HL-60 (cell line): ENCODE measurements around the gene EGFR.

Experiments
- DNase-seq, 2 experiments: peaks; one replicate each; pipeline ENCODE4 v3.0.0-alpha.2; 2010 to 2020; ENCODE audit warnings: low read depth in 1 of 2, low spot score in 1 of 2
- H3K27ac ChIP-seq: fragments of 250-450 bp; sonication (Bioruptor Pico); replicated peaks from 2 replicates; pipeline ENCODE4 v1.5.1; 2020; ENCODE audit warnings: mild to moderate bottlenecking, moderate library complexity
- H3K27me3 ChIP-seq: fragments of 250-450 bp; sonication (Bioruptor Pico); 2 replicates; pipeline ENCODE4 v1.5.1; 2021; ENCODE audit warnings: mild to moderate bottlenecking, moderate library complexity; ENCODE audit not compliant: insufficient read depth, poor library complexity, severe bottlenecking
- H3K4me3 ChIP-seq: replicated peaks from 2 replicates; pipeline ENCODE4 v1.5.1; 2011; ENCODE audit warnings: mild to moderate bottlenecking, control low read depth, low read length; ENCODE audit not compliant: insufficient read depth
- GABPA ChIP-seq: IDR thresholded peaks from 2 replicates; pipeline ENCODE4 v1.6.1; 2012; ENCODE audit warnings: low read depth
- POLR2AphosphoS5 ChIP-seq: IDR thresholded peaks from 2 replicates; pipeline ENCODE4 v1.6.1; 2012; ENCODE audit warnings: low read depth
- REST ChIP-seq: IDR thresholded peaks from 2 replicates; pipeline ENCODE4 v1.6.1; 2012; ENCODE audit warnings: low read depth; ENCODE audit not compliant: insufficient replicate concordance
- SPI1 ChIP-seq: IDR thresholded peaks from 2 replicates; pipeline ENCODE4 v1.6.1; 2012; ENCODE audit warnings: low read depth, mild to moderate bottlenecking, borderline replicate concordance
- TF ChIP-seq, protein P1 (sequence below): IDR thresholded peaks from one replicate; pipeline ENCODE4 v1.5.1; 2011; ENCODE audit warnings: low read length, control low read depth, inconsistent platforms; ENCODE audit not compliant: insufficient read depth

EGFR gene

GRCh38 chr7:55052741-55053427, 34.1 kb downstream of the EGFR start:
- no peak for DNase-seq
- Histone ChIP-seq H3K27me3 (no peaks in the 10 kb centered on the region), H3K27ac (no peak overlapping the region), H3K4me3 (no peak overlapping the region)
- TF ChIP-seq REST (no peak), POLR2AphosphoS5 (no peak), SPI1 (no peak), GABPA (no peak)
- TF ChIP-seq, protein P1, sequence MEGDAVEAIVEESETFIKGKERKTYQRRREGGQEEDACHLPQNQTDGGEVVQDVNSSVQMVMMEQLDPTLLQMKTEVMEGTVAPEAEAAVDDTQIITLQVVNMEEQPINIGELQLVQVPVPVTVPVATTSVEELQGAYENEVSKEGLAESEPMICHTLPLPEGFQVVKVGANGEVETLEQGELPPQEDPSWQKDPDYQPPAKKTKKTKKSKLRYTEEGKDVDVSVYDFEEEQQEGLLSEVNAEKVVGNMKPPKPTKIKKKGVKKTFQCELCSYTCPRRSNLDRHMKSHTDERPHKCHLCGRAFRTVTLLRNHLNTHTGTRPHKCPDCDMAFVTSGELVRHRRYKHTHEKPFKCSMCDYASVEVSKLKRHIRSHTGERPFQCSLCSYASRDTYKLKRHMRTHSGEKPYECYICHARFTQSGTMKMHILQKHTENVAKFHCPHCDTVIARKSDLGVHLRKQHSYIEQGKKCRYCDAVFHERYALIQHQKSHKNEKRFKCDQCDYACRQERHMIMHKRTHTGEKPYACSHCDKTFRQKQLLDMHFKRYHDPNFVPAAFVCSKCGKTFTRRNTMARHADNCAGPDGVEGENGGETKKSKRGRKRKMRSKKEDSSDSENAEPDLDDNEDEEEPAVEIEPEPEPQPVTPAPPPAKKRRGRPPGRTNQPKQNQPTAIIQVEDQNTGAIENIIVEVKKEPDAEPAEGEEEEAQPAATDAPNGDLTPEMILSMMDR = no peak

- Histone ChIP-seq H3K27me3 (no peaks in the 10 kb centered on the region), H3K4me3 (no peak overlapping the region), H3K27ac (no peak overlapping the region)
- DNase-seq = no peak
- TF ChIP-seq POLR2AphosphoS5 = no peak
Observed at GRCh38 chr7:55053651-55054571, 35.1 kb downstream of the EGFR start.

GRCh38 chr7:55054758-55055157, 35.9 kb downstream of the EGFR start:
- Histone ChIP-seq H3K27ac (no peak overlapping the region), H3K4me3 (no peak overlapping the region), H3K27me3 (no peaks in the 10 kb centered on the region)
- DNase-seq = no peak
- TF ChIP-seq REST (no peak), SPI1 (no peak), GABPA (no peak)
- TF ChIP-seq, protein P1 = no peak

DNA sequence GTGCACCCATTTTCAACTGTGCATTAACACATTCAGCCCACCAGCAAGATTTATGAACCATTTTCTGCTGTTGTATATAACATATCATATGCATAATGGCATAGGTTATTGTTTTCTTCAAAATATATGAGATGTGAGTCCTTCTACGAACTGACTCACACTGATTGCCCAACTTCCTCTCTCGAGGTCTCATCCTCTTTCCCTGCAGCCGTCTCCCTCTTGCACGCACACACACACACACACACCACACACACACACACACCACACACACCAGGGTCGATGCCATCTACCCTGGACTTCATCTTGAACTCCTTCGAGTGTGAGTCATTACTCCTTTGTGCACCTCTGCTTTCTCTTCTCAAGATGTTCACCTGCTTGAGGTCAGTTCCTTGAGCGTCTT, 36.7 kb downstream of the EGFR start:
- peak; percentile 30 to 43 for DNase-seq
- no peak overlapping the region for H3K27ac ChIP-seq
- TF ChIP-seq SPI1 = peak; percentile 11; the same call in 1 of the 2 replicates
- TF ChIP-seq REST = no peak
- no peak for TF ChIP-seq GABPA

More for the DNA sequence above, 36.7 kb downstream of the EGFR start:
- no peak overlapping the region for H3K4me3 ChIP-seq
- no peaks in the 10 kb centered on the region for H3K27me3 ChIP-seq
